Fibroblast of villous mesenchyme (primary cell): ENCODE data around the gene CTAGE4. TPM values are rescaled to one million over a fixed set of nuclear protein-coding genes. Genes with fewer than 3 reads are reported as not detected.
"Not testable (repeated sequence)": the region's sequence is repeated elsewhere in the genome, so short reads cannot be mapped to it uniquely, and the experiment has no call there.

Experiments used
- DNase-seq: peaks from one replicate; pipeline ENCODE4 v3.0.0-alpha.2; 2010; ENCODE audit warnings: low read depth
- H3K4me3 ChIP-seq: 2 replicates; pipeline ENCODE4 v1.5.1; 2011; ENCODE audit warnings: low read depth, mild to moderate bottlenecking, low read length
- total RNA-seq: library from RNA; depleted of rRNA; stranded (reverse); fragments of >200 nt; gene quantifications from 2 replicates; pipeline ENCODE4 v1.2.3, GENCODE V29; 2012

CTAGE4 gene
- total RNA-seq, 1 donor: 0.43 TPM

GRCh38 chr7:144218581-144218980 lies 35.3 kb downstream of the CTAGE4 start:
- not testable (repeated sequence) for DNase-seq, H3K4me3 ChIP-seq

- not testable (repeated sequence) for H3K4me3 ChIP-seq, DNase-seq
These were observed 35.9 kb downstream of the CTAGE4 start for GRCh38 chr7:144219149-144219548.

- not testable (repeated sequence) for DNase-seq, H3K4me3 ChIP-seq
These were observed 37.3 kb downstream of the CTAGE4 start for GRCh38 chr7:144220531-144220930.

GRCh38 chr7:144223675-144224074 lies 40.4 kb downstream of the CTAGE4 start:
- not testable (repeated sequence) for DNase-seq, H3K4me3 ChIP-seq

- H3K4me3 ChIP-seq, DNase-seq: not testable (repeated sequence)
These were observed 43.6 kb downstream of the CTAGE4 start for GRCh38 chr7:144226866-144227265.

GRCh38 chr7:144228810-144229209 lies 45.5 kb downstream of the CTAGE4 start:
- not testable (repeated sequence) for DNase-seq, H3K4me3 ChIP-seq

- DNase-seq, H3K4me3 ChIP-seq: not testable (repeated sequence)
These were observed 47.8 kb downstream of the CTAGE4 start for GRCh38 chr7:144231027-144231426.

GRCh38 chr7:144233039-144233438 lies 49.8 kb downstream of the CTAGE4 start:
- H3K4me3 ChIP-seq, DNase-seq: not testable (repeated sequence)

Other genes with a start within 250 kb of the CTAGE4 start
- gene OR2F2, start 248.2 kb upstream of the CTAGE4 start, total RNA-seq: not detected in 2 replicates
- gene OR2F1, start 228.6 kb upstream of the CTAGE4 start, total RNA-seq: not detected in 2 replicates
- gene OR6B1, start 183.1 kb upstream of the CTAGE4 start, total RNA-seq: under 0.01 TPM in 1 of 2 replicates, not detected in the other
- not detected in 2 replicates for gene OR2A5, start 134.5 kb upstream of the CTAGE4 start, total RNA-seq
- gene OR2A25, start 113.7 kb upstream of the CTAGE4 start, total RNA-seq: not detected in 2 replicates
- gene OR2A12, start 97.2 kb upstream of the CTAGE4 start, total RNA-seq: not detected in 2 replicates
- not detected in 2 replicates for gene OR2A2, start 73.9 kb upstream of the CTAGE4 start, total RNA-seq
- not detected in 2 replicates for gene OR2A14, start 60.3 kb upstream of the CTAGE4 start, total RNA-seq
- gene ARHGEF35, start 12.4 kb downstream of the CTAGE4 start, total RNA-seq: 0.97 and 3.0 TPM in 2 replicates
- gene OR2A42, start 56.1 kb downstream of the CTAGE4 start, total RNA-seq: under 0.01 TPM in 2 replicates
- under 0.01 and 0.32 TPM in 2 replicates for gene OR2A7, start 81.3 kb downstream of the CTAGE4 start, total RNA-seq
- 0.43 TPM in 1 of 2 replicates, not detected in the other for gene CTAGE8, start 85.8 kb downstream of the CTAGE4 start, total RNA-seq
- under 0.01 TPM in 2 replicates for gene OR2A1, start 129.0 kb downstream of the CTAGE4 start, total RNA-seq
- gene ARHGEF5, start 171.9 kb downstream of the CTAGE4 start, total RNA-seq: 1.9 and 3.9 TPM in 2 replicates
- not detected in 2 replicates for gene NOBOX, start 220.2 kb downstream of the CTAGE4 start, total RNA-seq